HG03097 (cell line): ENCODE results near the gene PELI1.

Source experiments
- ATAC-seq: cut with Tn5 transposase; IDR thresholded peaks from one replicate; pipeline ENCODE4 v1.9.1; 2021; ENCODE audit not compliant: unreplicated experiment, low FRiP score

The PELI1 gene

GRCh38 chr2:64144057-64145013 lies at the start of gene PELI1:
Gene PELI1, minus strand, starts transcription at chr2:64144420. Its CDS starts 36,110 bp downstream, at chr2:64108310.
- peak; percentile 74 for ATAC-seq

GRCh38 chr2:64193491-64193890 lies 49.3 kb upstream of the PELI1 start:
- ATAC-seq = no peak

DNA sequence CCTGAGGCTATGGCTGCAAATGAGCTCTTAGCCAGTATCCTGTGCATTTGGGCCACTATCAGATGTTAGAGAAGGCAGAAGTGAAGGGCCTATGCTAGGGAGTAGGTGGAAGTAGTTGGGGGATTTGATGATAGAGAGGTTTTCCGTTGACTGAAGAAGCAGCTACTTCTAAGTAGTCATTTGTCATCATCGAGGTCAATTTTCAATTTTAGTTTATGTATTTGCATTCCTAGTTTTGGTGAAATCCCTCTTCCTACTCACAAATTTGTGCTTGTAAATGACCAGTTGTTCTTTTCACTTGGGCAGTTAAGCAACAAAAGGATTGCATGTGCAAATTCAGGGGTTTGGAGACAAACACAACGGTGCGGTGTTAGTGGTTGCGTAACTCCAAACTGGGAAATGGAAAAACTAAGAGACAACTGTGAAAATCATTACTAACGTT lies 48.5 kb upstream of the PELI1 start:
- no peak for ATAC-seq

GRCh38 chr2:64192125-64192479 lies 47.9 kb upstream of the PELI1 start:
- no peak for ATAC-seq

GRCh38 chr2:64189586-64189985 lies 45.4 kb upstream of the PELI1 start:
- ATAC-seq = no peak

DNA sequence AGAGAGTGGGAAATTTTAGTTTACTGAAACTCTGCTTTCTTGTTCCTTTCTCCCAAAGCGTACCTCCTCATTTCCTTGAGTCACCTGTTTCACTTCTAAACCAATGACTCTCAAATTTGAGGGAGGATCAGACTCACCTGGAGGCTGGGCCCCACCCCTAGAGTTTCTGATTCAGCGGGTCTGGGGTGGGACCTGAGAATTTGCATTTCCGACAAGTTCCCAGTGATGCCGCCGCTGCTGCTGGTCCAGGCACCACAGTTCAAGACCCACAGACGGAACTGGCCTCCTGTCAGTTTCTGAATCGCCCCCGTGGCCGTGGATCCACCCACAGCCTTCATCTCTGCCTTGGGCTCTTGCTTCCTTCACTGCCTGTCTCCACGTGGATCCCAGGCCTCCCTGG lies 44.9 kb upstream of the PELI1 start:
- no peak for ATAC-seq

DNA sequence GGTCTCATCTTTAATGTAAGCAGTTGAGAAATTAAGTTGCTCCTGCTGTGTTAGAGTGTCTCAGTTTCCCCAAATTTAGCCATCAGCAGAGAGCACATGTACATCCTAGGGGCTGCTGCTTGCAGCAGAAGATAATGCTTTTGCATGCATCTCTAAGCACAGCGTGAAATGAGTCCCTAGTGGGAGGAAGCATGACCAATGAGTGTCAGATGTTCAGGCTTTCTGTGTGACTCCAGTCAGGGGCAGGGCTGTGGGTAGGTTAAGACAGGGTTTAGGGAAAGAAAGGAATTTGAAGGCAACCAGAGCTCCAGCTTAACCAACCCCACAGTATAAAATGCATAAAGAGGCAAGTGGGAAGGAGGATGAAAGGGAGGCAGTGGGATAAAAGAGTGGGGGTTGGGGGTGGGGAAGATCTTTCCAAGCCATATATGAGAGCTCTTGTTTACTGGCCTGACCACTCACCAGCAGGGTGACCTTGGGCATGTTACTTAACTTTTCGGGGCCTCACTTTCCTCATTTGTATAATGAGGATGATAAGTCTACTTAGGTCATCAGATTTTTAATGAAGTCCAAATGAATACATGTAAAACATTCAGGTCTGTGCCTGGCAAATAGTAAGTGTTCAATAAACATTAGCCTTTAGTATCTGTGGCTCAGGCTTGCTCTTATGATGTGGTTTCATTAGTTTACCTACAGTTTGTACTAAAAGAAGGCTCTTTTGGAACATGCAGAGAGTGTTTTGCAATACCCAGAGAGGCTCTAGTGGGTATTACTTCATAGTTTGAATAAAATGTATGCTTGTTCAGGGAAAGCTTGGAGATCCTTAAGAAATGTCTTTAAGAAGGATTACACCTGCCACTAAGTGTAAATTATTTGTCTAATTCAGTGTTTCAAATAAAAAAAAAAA lies 42.7 kb upstream of the PELI1 start:
- no peak for ATAC-seq

DNA sequence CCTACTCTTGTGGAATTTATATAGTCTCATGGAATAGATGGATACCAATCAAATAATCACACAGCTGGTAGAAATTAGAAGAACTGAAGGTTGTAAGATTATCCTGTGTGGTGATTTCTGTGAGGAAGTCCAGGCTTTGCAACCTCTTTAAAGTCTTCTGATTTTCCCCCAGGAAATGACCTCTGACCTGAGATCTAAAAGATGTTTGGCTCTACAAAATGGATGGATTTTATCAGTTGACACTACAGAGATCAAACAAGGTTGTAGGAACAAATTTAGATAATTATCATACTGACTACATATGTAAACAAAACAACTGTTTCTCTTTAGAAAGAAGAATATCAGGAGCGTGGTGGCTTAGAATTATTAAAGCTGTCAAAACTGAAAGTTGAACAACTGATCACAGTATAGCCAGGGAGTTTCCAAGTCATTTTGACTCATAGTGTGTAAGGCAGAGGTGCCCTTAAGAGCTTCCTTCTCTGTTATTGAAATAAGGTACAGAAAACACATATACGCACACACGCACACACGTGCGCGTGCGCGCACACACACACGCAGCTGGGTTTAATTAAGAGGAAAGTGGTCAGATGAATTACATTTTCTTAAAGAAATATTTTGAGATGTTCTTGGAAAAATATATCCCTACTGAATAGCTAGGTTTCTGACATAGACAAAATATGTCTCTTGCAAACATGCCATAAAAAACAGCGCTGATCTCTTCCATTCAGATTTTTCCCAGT lies 35.5 kb upstream of the PELI1 start:
- ATAC-seq = peak; percentile 72

- no peak for ATAC-seq
These were observed 33.1 kb upstream of the PELI1 start for GRCh38 chr2:64177315-64177714.

DNA sequence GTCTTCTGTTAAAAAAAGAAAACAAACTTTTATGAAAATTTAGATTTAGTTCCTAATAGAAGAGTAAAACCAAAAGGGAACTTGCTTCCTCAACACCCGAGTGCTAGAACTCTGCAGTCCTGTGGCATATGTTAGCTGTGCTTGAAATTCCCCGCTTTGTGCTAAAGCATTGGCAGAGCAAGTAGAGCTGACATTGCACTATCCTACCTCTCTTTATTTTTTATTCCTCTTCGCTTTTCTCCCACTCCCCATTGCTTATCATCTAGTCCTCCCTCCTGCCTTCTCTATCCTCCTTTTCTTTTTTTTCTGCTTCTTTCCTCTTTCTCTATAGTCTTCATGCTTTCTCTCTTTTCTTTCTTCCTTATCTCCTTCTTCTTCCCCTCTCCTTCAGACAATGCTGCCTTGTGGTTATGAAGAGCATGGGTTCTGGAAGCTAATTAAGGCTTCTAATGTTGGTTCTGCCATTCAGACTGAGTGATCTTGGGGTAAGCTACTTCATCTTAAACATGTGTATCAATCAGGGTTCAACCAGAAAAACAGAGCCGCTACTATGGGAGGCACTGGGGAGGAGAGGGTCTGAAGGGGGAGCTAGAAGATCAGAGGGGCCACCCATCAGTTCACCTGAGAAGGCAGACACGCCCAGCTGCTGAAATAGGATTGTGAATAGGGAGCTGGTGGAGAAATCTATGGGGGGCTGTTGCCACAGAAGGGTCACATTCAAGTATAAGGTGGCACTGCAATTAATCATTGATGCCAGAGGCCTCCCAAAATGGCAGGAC lies 31.4 kb upstream of the PELI1 start:
- no peak for ATAC-seq

DNA sequence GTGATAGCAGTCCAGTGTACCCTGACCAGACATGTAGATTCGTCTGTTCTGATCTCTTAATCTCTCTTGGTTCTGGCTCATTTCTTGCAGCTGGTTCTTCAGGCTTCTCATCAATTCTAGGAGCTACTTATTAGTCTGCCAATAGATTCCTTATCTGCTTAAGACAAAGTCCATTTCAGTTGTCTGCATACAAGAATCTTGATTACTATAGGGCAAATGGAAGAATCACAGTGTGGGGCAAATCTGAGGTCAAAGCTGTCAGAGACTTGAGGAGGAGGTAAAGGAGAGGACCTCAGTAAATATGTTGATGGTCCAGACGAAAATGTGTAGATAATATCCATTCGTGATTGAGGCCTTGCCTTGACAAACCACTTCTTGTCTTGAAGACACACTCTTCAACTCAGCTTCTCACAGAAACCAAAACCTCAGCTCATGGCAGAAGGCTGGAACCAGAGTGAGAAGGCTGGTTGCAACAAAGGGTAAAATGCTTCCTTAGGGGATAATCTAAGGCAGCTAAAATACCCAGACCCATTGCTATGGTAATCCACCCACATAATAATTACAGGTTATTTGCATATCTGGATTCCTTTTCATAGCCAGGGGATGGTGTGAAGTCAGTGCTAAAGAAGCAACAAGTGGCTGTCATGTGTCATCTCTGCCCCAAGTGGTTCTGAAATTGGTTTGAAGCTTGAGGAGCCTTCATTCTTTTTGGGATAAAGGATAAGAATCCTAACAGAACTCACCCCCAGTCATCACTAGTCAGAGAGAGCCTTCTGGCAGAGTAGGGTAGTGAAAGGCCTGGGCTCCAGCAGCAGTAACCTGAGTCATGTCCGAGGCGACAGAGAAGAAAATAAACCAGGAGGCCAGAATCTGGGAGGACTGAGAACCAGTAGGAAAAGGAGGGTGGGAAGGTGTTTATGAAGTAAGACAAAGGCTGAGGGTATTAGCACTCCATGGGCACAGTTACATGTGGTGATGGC lies 29.2 kb upstream of the PELI1 start:
- ATAC-seq = no peak

DNA sequence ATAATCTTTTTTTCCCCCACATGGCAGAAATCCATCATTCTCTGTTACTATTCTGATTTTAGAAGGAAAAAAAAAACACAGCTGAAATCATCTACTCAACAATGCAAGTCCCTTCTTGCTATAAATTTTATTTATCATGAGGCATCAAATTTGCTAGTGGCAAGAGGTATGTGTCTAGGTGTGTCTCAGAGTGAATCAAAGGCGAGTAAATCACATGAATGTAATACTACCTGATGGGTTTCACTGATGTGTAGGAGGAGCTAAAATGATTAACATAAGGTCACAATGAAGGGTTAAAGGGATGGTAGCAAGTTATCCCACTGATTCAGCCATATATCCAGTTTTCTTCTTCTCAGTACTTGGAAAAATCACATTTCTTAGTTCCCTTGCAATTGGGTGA lies 24.5 kb upstream of the PELI1 start:
- no peak for ATAC-seq

GRCh38 chr2:64168201-64168600 lies 24.0 kb upstream of the PELI1 start:
- no peak for ATAC-seq

DNA sequence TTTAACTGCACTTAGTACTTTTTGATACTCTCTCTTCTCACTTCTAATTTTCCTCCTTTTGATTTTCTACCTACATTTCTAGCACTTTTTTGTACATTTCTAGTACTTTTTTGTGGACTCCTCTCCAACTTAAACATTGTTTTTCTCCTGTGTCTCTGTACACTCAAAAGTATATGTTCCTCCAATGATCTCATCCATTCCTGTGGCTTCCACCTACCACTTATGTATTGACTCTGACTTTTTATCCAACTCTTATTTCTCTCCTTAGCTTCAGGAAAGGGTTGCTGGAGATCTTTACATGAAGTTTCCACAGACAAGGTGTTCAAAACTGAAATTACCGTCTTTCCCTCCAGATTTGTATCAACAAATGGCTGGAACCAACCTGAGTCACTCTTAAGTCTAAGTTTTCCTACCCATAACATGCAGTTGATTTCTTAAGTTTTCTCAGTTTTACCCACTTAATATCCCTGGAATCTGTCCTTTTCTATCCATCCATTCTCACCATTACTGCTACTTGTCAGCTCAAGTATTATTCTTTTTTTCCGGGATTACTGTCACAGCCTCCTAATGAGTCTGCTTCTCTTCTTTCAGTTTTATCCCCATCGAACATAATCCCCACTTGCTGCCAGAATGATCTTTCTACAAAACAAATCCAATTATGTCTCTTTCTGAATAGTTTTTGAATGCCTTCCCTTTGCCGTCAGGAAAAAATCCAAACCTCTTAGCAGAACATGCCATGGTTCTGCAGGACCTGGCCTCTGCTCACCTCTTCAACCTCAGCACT lies 22.6 kb upstream of the PELI1 start:
- ATAC-seq = no peak

- ATAC-seq = no peak
These were observed 22.0 kb upstream of the PELI1 start for GRCh38 chr2:64166212-64166611.

GRCh38 chr2:64165706-64166105 lies 21.5 kb upstream of the PELI1 start:
- no peak for ATAC-seq

DNA sequence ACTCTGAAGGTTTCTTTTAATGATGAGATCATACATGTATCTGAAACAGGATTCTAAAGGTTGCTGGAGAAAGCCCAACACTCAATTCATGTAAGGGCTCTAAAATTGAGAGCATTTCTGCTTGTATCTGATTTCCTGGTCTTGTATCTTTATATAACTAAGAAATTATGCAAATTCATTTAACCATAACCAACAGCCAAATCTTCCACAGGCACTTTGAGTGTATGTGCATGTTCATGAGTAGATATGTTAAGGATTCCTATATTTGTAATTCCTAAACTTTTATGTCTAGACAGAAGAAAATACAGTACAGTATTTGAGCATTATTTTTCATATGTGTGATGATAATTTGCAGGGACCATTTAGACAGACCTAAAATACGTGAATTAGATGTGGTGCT lies 20.4 kb upstream of the PELI1 start:
- no peak for ATAC-seq

GRCh38 chr2:64162516-64162915 lies 18.3 kb upstream of the PELI1 start:
- no peak for ATAC-seq
